Esophagus squamous epithelium (tissue), 4 donors: Measurements from ENCODE around the gene RFX2.

Source experiments
- CTCF ChIP-seq, 6 experiments: fragments of 450-650 bp in 4 of 6; fragments of 200-600 bp in 2 of 6; sonication (generic) in 2 of 6; IDR thresholded peaks; one replicate each; pipeline ENCODE4 v1.5.1; 2016 to 2019; ENCODE audit warnings: antibody characterized with exemption in 6 of 6, mild to moderate bottlenecking in 4 of 6, moderate library complexity in 4 of 6
- POLR2A ChIP-seq, 4 donors: fragments of 450-650 bp; IDR thresholded peaks; one replicate each; pipeline ENCODE4 v1.6.1; 2017; ENCODE audit warnings: antibody characterized with exemption in 4 of 4, mild to moderate bottlenecking in 4 of 4, moderate library complexity in 3 of 4

GRCh38 chr19:6101991-6102390 lies 8.3 kb downstream of the RFX2 start:
- TF ChIP-seq CTCF (IDR thresholded peaks at IDR 0.05) (no peak), POLR2A (IDR thresholded peaks at IDR 0.05) (no peak)
